ENCODE results near the gene KRTAP4-4.

- no peak for TF ChIP-seq POLR2A (IDR thresholded peaks at IDR 0.05; ENCODE audit: extremely low read depth, insufficient read length)
- no peak for TF ChIP-seq CTCF (IDR thresholded peaks at IDR 0.05; ENCODE audit: low read depth, low read length)
- TF ChIP-seq MYC (IDR thresholded peaks at IDR 0.05; ENCODE audit: low read depth, low read length) = no peak
These were observed 44.3 kb downstream of the KRTAP4-4 start for GRCh38 chr17:41116297-41116696.
